Activated naive CD4-positive, alpha-beta T cell treated with anti-CD3 and anti-CD28 coated beads, Interleukin-2, amount 50 U/mL, for 24 hours (primary cell): Measurements from ENCODE around the gene FAM43B.

Experiments
- H3K27ac Mint-ChIP-seq: one replicate; pipeline ENCODE4 v1.8.0; 2021; ENCODE audit warnings: mild to moderate bottlenecking, mixed read lengths
- H3K27me3 Mint-ChIP-seq: one replicate; pipeline ENCODE4 v1.8.0; 2021; ENCODE audit warnings: mixed read lengths
- H3K36me3 Mint-ChIP-seq: one replicate; pipeline ENCODE4 v1.8.0; 2021; ENCODE audit warnings: mixed read lengths
- H3K4me1 Mint-ChIP-seq: one replicate; pipeline ENCODE4 v1.8.0; 2021; ENCODE audit warnings: mixed read lengths
- H3K4me3 Mint-ChIP-seq: one replicate; pipeline ENCODE4 v1.8.0; 2021; ENCODE audit warnings: mild to moderate bottlenecking, mixed read lengths
- H3K9me3 Mint-ChIP-seq: one replicate; pipeline ENCODE4 v1.8.0; 2021; ENCODE audit warnings: mixed read lengths

FAM43B gene

DNA sequence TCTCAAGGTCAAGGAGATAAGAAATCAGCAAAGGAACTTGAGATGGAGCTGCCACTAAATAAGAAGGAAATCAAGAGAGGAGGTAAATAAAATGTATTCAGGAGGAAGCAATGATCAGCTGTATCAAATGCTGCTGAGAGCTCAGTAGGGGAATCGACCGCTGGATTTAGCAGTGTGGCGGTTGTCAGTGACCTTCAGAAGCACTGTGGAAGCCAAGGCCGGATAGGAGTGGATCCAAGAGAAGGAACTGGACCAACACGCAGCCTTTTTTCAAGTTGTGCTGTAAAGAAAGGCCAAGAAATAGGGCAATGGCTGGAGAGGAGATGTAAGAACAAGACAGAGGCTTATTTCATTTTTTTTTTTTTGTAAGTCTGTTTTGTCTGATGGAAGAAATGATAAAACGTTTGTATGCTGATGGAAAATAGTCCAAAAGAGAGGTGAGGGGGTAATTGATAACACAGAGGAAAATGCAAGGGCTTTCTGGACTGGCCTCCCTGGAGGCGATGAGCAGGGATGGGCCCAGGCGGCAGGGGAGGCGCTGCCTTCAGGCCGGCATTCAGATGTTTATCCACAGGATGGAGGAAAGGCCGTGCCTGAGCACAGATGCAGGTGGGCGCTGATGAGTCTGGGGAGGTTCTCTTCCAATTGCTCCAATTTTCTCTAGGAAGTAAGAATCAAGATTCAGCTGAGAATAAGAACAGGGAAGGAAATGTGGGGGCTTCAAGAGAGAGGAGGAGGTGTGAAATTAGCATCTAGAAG lies 17.5 kb upstream of the FAM43B start:
- Mint-ChIP-seq H3K4me3 (no peak overlapping the region), H3K27ac (no peak overlapping the region), H3K9me3 (no peaks in the 10 kb centered on the region), H3K4me1 (no peaks in the 10 kb centered on the region), H3K36me3 (no peaks in the 10 kb centered on the region), H3K27me3 (peaks cover 18% of the 10 kb centered on the region)

DNA sequence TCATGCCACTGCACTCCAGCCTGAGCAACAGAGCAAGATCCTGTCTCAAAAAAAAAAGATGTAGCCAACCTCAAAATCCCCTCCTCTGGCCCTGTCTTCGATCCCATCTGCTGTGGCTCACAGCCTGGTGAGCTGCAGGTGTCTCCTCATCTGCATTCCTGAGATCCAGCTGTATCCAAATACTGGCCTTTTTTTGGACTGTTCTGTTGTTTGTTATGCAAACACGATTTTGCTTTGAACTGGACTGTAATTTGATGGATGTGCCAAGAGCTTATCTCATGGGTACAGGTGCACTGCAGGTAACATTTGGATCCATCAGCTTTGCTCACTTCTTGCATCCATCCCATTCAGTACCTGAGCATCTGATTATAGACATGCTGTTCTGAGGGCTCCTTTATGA lies 14.1 kb upstream of the FAM43B start:
- Mint-ChIP-seq H3K27ac (no peak overlapping the region), H3K4me3 (no peak overlapping the region), H3K9me3 (no peaks in the 10 kb centered on the region), H3K36me3 (no peaks in the 10 kb centered on the region), H3K4me1 (no peaks in the 10 kb centered on the region), H3K27me3 (peaks cover 18% of the 10 kb centered on the region)

DNA sequence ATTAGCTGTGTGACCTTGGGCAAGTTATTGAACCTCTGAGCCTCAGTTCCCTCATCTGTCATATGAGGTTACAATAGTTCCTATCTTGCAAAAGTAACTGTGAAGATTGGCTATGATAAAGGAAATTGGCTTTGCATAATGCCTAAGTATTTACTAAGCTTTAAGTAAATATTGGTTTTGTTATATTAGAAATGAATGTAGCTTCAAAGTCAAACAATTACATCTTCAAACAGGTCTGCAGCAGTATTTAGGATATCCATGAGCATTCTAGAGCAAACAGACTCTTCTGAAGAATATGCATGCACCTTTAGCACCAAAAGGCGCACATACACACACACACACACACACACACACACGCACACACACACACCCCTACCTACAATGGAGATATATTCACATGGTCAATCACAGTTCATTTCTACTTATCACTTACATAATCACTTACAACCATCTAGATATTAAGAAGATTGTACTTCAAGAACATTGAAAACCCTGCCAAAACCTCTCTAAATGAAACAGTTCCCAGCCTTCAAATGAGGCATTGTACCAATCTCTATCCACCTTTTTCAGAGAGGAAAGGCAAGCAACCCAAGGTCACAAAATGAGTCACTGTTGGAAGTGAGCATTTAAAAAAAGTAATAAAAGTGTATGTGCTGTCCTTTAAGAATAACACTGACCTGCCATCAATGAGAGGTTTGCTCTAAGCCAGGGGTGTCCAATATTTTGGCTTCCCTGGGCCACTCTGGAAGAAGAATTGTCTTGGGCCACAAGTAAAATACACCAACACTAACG lies 13.4 kb upstream of the FAM43B start:
- Mint-ChIP-seq H3K4me3 (no peak overlapping the region), H3K27ac (no peak overlapping the region), H3K36me3 (no peaks in the 10 kb centered on the region), H3K9me3 (no peaks in the 10 kb centered on the region), H3K27me3 (peaks cover 16% of the 10 kb centered on the region), H3K4me1 (no peaks in the 10 kb centered on the region)

DNA sequence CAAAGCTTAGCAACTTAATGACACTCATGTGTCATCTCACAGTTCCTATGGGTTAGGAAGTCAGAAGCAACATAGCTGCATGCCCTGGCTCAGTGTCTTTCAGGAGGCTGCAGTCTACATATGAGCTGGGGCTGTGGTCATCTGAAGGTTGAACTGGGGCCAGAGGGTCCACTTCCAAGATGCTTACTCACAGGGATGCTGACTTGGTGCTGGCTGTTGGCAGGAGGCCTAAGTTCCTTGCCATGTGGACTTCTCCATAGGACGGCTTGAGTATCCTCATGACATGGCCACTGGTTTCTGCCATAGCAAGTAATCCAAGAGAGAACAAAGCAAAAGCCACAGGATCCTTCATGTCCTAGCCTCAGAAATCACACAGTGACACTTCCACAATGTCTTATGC lies 12.1 kb upstream of the FAM43B start:
- H3K4me3 Mint-ChIP-seq, result no peak overlapping the region
- H3K4me1 Mint-ChIP-seq, result no peaks in the 10 kb centered on the region
- H3K27me3 Mint-ChIP-seq, result peaks cover 13% of the 10 kb centered on the region
- H3K36me3 Mint-ChIP-seq, result no peaks in the 10 kb centered on the region
- H3K27ac Mint-ChIP-seq, result no peak overlapping the region
- H3K9me3 Mint-ChIP-seq, result no peaks in the 10 kb centered on the region

DNA sequence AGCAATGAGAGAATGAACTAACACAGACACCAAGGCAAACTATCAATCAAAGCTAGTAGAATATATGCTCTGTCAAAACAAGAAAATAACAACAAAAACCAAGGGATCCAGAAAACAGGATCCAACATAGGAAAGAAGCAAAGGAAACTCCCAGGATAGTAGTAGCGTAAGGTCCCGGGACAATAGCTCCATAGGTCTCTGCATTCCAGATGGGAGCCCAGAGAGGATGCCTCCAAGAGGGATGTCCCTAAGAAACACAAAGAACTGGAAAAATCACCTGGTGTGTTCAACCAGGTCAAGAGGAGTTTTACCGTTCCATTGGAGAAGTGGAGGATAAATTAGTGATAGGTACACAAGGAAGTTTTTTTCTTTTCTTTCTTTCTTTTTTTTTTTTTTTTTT lies 5.7 kb upstream of the FAM43B start:
- H3K4me3 Mint-ChIP-seq, result no peak overlapping the region
- H3K27me3 Mint-ChIP-seq, result peaks cover 23% of the 10 kb centered on the region
- H3K9me3 Mint-ChIP-seq, result no peaks in the 10 kb centered on the region
- no peaks in the 10 kb centered on the region for H3K36me3 Mint-ChIP-seq
- H3K27ac Mint-ChIP-seq, result no peak overlapping the region
- H3K4me1 Mint-ChIP-seq, result no peaks in the 10 kb centered on the region

DNA sequence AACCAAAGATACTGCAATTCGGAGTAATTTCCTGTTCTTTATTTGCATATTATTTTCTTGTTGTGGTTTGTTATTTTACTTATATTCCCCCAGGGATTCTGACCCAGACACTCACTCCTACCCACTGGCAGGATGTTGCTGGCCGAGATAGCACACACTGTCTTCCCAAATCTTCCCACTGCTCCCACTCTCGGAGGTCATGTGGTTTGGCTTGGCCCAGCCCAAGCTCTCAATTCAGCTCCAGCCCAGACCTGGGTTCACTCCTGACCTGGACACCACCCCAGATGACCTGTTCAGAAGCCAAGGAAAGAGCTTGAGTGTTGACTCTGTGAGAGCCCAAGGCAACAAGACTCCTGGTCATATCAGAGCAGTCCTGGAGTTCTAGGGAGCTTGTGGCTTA lies 1.2 kb upstream of the FAM43B start:
- no peak overlapping the region for H3K4me3 Mint-ChIP-seq
- H3K27me3 Mint-ChIP-seq, result peaks cover 19% of the 10 kb centered on the region
- no peak overlapping the region for H3K27ac Mint-ChIP-seq
- H3K9me3 Mint-ChIP-seq, result no peaks in the 10 kb centered on the region
- no peaks in the 10 kb centered on the region for H3K36me3 Mint-ChIP-seq
- no peaks in the 10 kb centered on the region for H3K4me1 Mint-ChIP-seq

DNA sequence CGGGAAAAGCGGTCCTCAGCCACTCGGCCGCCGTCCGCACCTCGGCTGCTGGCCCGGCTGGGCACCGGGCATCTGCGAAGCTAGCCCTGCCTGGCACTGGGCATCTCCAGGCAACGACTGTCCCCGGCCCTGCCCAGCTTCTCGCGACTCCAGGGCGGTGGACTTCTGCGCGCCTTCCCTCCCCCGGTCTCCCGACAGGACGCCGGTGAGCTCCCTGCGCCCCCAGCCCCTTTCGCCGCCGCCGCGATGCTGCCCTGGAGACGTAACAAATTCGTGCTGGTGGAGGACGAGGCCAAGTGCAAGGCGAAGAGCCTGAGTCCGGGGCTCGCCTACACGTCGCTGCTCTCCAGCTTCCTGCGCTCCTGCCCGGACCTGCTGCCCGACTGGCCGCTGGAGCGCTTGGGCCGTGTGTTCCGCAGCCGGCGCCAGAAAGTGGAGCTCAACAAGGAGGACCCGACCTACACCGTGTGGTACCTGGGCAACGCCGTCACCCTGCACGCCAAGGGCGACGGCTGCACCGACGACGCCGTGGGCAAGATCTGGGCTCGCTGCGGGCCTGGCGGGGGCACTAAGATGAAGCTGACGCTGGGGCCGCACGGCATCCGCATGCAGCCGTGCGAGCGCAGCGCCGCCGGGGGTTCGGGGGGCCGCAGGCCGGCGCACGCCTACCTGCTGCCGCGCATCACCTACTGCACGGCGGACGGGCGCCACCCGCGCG lies 514 bp downstream of the FAM43B start:
- no peak overlapping the region for H3K4me3 Mint-ChIP-seq
- H3K4me1 Mint-ChIP-seq, result no peaks in the 10 kb centered on the region
- peaks cover 16% of the 10 kb centered on the region for H3K27me3 Mint-ChIP-seq
- no peak overlapping the region for H3K27ac Mint-ChIP-seq
- no peaks in the 10 kb centered on the region for H3K9me3 Mint-ChIP-seq
- H3K36me3 Mint-ChIP-seq, result no peaks in the 10 kb centered on the region

DNA sequence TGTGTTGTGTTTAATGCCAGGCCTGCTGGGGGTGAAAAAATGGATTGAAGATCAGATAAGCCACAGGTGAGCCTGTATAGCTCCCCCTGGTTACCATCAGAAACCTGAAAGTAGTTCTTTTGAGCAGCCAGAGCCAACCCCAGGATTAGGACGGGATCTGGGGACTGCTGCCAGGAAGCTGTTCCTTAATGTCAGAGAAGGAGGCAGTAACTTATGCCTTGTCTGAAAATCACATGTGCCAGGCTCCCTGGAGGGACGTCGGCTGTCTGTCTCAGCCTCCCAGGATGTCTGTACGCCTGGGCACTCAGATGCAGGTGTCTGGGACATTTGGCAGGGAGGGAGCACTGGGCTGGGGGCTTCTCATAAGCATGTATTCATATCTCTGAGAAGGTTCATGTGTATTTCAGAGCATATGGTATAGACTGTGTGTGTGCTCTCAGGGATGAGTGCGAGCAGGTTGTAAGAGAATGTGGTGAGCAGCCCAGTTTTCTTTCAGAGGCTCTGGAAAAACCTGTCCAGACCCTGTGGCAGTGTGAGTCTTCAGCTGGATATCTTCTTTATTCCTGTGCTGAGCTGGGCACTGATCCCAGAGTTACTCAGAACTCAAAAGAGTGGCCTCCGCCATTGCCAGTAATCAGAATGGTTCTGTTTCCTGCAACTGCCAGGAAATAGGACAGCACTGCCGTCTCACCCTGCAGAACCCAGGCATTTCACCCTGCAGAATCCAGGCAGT lies 2.8 kb downstream of the FAM43B start:
- no peaks in the 10 kb centered on the region for H3K36me3 Mint-ChIP-seq
- H3K4me1 Mint-ChIP-seq, result no peaks in the 10 kb centered on the region
- H3K27ac Mint-ChIP-seq, result no peak overlapping the region
- H3K27me3 Mint-ChIP-seq, result peaks cover 14% of the 10 kb centered on the region
- H3K4me3 Mint-ChIP-seq, result no peak overlapping the region
- H3K9me3 Mint-ChIP-seq, result no peaks in the 10 kb centered on the region

DNA sequence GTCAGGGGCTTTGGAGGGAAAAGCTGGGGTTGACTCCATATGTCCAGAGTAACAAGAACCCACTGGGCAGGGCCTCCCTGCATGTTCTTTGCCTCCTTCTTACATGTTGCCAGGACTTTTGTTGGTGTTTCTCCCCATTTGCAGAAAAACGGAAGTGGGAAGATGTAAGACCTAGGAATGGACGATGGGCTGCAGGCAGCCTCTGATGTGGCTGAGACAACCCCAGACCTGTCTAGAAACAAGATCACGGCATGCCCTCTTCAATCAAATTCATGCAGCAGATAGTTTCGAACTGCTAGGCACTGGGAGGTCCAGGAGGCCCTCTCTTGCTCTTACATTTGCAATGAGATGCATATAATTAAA lies 3.4 kb downstream of the FAM43B start:
- Mint-ChIP-seq H3K4me3 (no peak overlapping the region), H3K27me3 (peaks cover 14% of the 10 kb centered on the region), H3K36me3 (no peaks in the 10 kb centered on the region), H3K27ac (no peak overlapping the region), H3K4me1 (no peaks in the 10 kb centered on the region), H3K9me3 (no peaks in the 10 kb centered on the region)

DNA sequence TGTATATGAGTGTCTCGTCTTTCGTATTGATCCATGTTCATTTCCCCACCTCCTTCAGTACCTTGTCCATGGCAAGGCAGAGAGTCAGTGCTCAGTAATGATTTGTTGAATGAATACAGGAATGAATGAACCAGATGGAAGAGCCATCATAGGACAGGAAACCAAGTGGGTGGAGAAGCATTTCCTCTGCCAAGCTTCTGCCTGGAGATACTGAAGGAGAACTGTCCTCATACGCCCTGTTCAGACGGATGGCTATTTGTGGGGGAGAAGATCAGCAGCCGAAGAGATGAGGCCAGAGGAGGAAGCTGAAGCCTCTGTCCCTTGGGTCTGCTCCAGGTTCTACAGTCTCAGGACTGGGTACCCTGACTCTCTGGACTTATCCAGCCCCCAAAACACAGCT lies 5.8 kb downstream of the FAM43B start:
- Mint-ChIP-seq H3K27ac (no peak overlapping the region), H3K4me1 (no peaks in the 10 kb centered on the region), H3K36me3 (no peaks in the 10 kb centered on the region), H3K4me3 (no peak overlapping the region), H3K27me3 (peaks cover 16% of the 10 kb centered on the region), H3K9me3 (no peaks in the 10 kb centered on the region)

DNA sequence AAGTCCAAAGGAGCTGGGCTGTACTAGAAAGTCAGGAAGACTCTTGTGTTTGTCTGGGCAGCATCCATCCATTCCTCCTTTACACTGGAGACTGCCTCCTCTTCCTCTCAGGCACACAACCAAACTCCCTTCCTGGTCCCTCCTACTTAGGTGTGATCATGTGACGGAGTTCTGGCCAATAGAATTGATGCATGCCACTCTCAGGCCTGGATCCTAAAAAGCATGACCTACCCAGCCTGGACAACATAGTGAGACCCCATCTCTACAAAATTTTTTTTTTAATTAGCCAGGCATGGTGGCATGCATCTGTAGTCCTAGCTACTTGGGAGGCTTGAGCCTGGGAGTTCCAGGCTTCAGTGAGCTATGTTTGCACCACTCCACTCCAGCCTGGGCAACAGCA lies 8.6 kb downstream of the FAM43B start:
- no peaks in the 10 kb centered on the region for H3K9me3 Mint-ChIP-seq
- H3K4me1 Mint-ChIP-seq, result no peaks in the 10 kb centered on the region
- no peaks in the 10 kb centered on the region for H3K36me3 Mint-ChIP-seq
- no peak overlapping the region for H3K27ac Mint-ChIP-seq
- no peak overlapping the region for H3K4me3 Mint-ChIP-seq
- peaks cover 12% of the 10 kb centered on the region for H3K27me3 Mint-ChIP-seq

DNA sequence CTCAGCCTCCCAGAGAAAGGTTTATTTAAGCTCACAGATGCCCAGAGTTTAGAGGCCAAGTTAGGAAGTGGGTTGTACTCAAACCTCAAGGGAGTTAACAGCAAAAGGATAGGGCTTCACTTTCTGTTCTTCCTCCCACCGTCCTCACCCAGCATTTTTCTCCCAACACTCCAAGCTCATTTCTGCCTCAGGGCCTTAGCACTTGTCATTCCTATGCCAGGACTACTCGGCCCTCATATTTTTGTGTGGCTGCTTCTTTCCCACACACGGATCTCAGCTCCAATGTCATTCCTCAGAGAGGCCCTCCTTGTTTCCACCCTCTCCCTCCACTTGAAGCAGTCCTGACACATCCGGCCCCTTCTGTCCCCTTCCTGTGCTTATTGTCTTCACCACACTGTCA lies 12.9 kb downstream of the FAM43B start:
- Mint-ChIP-seq H3K4me1 (no peaks in the 10 kb centered on the region), H3K27ac (no peak overlapping the region), H3K36me3 (no peaks in the 10 kb centered on the region), H3K4me3 (no peak overlapping the region), H3K27me3 (peaks cover 17% of the 10 kb centered on the region), H3K9me3 (no peaks in the 10 kb centered on the region)

DNA sequence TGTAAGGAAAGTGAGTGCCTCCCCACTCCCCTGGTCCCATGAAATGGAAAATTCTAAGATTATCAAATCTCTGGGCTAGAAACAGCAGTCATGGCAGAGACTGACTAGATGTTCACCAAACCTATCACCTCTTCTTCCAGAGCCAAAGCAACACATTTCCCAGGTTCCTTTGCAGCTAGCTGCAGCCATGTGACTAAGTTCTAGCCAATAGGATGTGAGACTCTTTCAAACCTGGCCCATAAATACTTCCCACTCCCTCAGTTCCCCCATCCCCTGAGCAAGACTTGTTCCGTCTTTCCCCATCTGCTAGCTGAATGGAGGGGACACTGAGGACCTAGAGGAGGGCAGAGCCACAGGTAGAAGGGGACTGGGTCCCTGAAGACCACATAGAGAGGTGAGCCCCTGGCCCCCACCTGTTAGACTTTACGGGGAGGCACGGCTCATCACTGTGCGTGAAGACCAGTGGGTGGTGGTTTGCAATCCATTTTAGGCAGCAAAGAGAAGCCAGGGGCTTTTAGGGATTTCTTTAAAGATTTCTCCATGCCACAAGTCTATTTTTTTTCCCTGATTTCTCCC lies 17.2 kb downstream of the FAM43B start:
- H3K36me3 Mint-ChIP-seq, result no peaks in the 10 kb centered on the region
- H3K9me3 Mint-ChIP-seq, result no peaks in the 10 kb centered on the region
- peaks cover 23% of the 10 kb centered on the region for H3K27me3 Mint-ChIP-seq
- H3K4me3 Mint-ChIP-seq, result no peak overlapping the region
- H3K4me1 Mint-ChIP-seq, result peaks cover 11% of the 10 kb centered on the region
- peak overlapping the region; percentile 1 for H3K27ac Mint-ChIP-seq

DNA sequence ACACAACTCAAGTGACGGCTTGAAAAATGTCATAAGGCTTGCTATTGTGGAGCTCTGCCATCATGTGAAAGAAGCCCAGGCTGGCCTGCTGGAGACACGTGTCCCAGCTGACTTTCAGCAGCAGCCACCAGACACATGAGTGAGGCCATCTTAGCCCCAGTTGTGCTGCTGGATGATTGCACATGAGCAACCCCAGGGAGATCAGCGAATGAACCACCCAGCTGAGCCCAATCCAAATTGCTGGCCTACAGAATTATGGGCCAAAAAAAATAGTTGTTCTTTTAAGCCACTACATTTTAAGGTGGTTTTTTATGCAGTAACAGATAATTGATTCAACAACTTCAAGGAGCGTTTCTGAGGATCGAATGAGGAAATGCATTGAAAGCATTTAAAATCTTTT lies 19.1 kb downstream of the FAM43B start:
- Mint-ChIP-seq H3K9me3 (no peaks in the 10 kb centered on the region), H3K27ac (no peak overlapping the region), H3K4me3 (no peak overlapping the region), H3K36me3 (no peaks in the 10 kb centered on the region), H3K4me1 (peaks cover 11% of the 10 kb centered on the region), H3K27me3 (peaks cover 21% of the 10 kb centered on the region)

DNA sequence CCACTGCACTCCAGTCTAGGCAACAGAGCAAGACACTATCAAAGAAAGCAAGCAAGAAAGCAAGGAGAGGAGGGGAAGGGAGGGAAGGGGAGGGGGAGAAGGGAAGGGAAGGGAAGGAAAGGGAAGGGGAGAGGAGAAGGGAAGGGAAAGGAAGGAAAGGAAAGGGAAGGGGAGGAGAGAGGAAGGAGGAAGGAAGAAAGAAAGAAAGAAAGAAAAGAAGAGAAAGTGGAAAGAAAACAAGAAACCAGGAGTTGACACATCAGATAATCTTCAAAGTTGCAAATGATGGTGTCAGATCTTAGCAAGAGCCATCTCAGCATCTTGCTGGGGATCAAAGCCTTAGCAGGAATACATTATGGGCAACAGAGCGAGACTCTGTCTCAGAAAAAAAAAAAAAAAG lies 21.6 kb downstream of the FAM43B start:
- Mint-ChIP-seq H3K27ac (no peak overlapping the region), H3K27me3 (peaks cover 20% of the 10 kb centered on the region)

More for the DNA sequence above, 21.6 kb downstream of the FAM43B start:
- H3K9me3 Mint-ChIP-seq, result no peaks in the 10 kb centered on the region
- no peak overlapping the region for H3K4me3 Mint-ChIP-seq
- peaks cover 11% of the 10 kb centered on the region for H3K4me1 Mint-ChIP-seq
- no peaks in the 10 kb centered on the region for H3K36me3 Mint-ChIP-seq
